SK-N-SH (cell line): ENCODE results near the gene SEZ6L2. TPM values are rescaled to one million over a fixed set of nuclear protein-coding genes. Genes with fewer than 3 reads are reported as not detected.

Experiments used
- CTCF ChIA-PET: fragments of 300-600, 350-600 bp; formaldehyde crosslinking; extraction: SDS; loops from one replicate; lab custom pipeline; 2021; lab: Yijun Ruan, JAX
- POLR2A ChIA-PET: fragments of 350-600 bp; sonication (Branson Sonifier 250); formaldehyde crosslinking; extraction: SDS; loops from one replicate; lab custom pipeline; 2020; ENCODE audit warnings: antibody characterized with exemption, inconsistent platforms; lab: Yijun Ruan, JAX
- DNase-seq: peaks from one replicate; pipeline ENCODE4 v3.0.0; 2012
- H2AFZ ChIP-seq: fragments of 200-600 bp; sonication (generic); 2 replicates; pipeline ENCODE4 v1.8.1; 2016; ENCODE audit warnings: antibody characterized with exemption, mild to moderate bottlenecking, low read depth
- H3F3A ChIP-seq: fragments of 200-600 bp; sonication (generic); replicated peaks from 2 replicates; pipeline ENCODE3; 2016; ENCODE audit warnings: antibody characterized with exemption, mild to moderate bottlenecking; ENCODE audit not compliant: insufficient read depth
- H3K27ac ChIP-seq, 2 experiments: fragments of 200-500 bp in 1 of 2; fragments of 200-600 bp in 1 of 2; sonication (Bioruptor generic) in 1 of 2; sonication (generic), shearing (Covaris generic) in 1 of 2; 2 replicates each; pipeline versions ENCODE4 v1.5.1 to v1.6.1; 2014 to 2016; ENCODE audit warnings: low read depth in 2 of 2, inconsistent platforms in 1 of 2, low read length in 1 of 2, mild to moderate bottlenecking in 1 of 2, mixed read lengths in 1 of 2
- H3K27me3 ChIP-seq: fragments of 200-600 bp; sonication (generic), shearing (Covaris generic); 2 replicates; pipeline ENCODE4 v1.6.1; 2016; ENCODE audit warnings: mixed run types; ENCODE audit not compliant: insufficient read depth
- H3K36me3 ChIP-seq, 2 experiments: fragments of 200-500 bp in 1 of 2; fragments of 200-600 bp in 1 of 2; sonication (Bioruptor generic) in 1 of 2; sonication (generic) in 1 of 2; replicated peaks in 1 of 2; 2 replicates each; pipeline versions ENCODE3 to v1.5.1; 2014 to 2016; ENCODE audit warnings: low read length in 1 of 2, mild to moderate bottlenecking in 1 of 2; ENCODE audit not compliant: insufficient read depth in 2 of 2, control insufficient read depth in 1 of 2
- H3K4me1 ChIP-seq, 2 experiments: fragments of 200-500 bp in 1 of 2; fragments of 200-600 bp in 1 of 2; sonication (Bioruptor generic) in 1 of 2; sonication (generic), shearing (Covaris generic) in 1 of 2; 2 replicates each; pipeline versions ENCODE4 v1.5.1 to v1.6.1; 2014 to 2016; ENCODE audit warnings: low read depth in 1 of 2, low read length in 1 of 2, mixed run types in 1 of 2; ENCODE audit not compliant: insufficient read depth in 2 of 2, control insufficient read depth in 1 of 2
- H3K4me2 ChIP-seq: fragments of 200-600 bp; sonication (generic), shearing (Covaris generic); 2 replicates; pipeline ENCODE4 v1.6.1; 2017; ENCODE audit warnings: mixed run types
- H3K4me3 ChIP-seq, 2 experiments: fragments of 200-500 bp in 1 of 2; fragments of 200-600 bp in 1 of 2; sonication (Bioruptor generic) in 1 of 2; sonication (generic), shearing (Covaris generic) in 1 of 2; 2 replicates each; pipeline versions ENCODE4 v1.5.1 to v1.8.1; 2014 to 2016; ENCODE audit warnings: low read depth in 2 of 2, inconsistent platforms in 1 of 2, low read length in 1 of 2, mild to moderate bottlenecking in 1 of 2, mixed read lengths in 1 of 2, moderate library complexity in 1 of 2
- H3K79me2 ChIP-seq: fragments of 200-600 bp; sonication (generic); 2 replicates; pipeline ENCODE4 v1.8.1; 2017; ENCODE audit warnings: mild to moderate bottlenecking; ENCODE audit not compliant: insufficient read depth
- H3K9ac ChIP-seq: fragments of 200-600 bp; sonication (generic); 2 replicates; pipeline ENCODE4 v1.6.1; 2017; ENCODE audit warnings: mixed run types
- H3K9me2 ChIP-seq: fragments of 200-600 bp; sonication (generic); 2 replicates; pipeline ENCODE4 v1.6.1; 2017; ENCODE audit warnings: mixed run types
- H3K9me3 ChIP-seq: fragments of 200-600 bp; sonication (generic); 2 replicates; pipeline ENCODE4 v1.6.1; 2017; ENCODE audit warnings: mixed run types, mild to moderate bottlenecking, moderate library complexity
- H4K20me1 ChIP-seq: fragments of 200-600 bp; sonication (generic); 2 replicates; pipeline ENCODE4 v1.6.1; 2017; ENCODE audit warnings: mild to moderate bottlenecking, mixed run types; ENCODE audit not compliant: insufficient read depth
- CHD2 ChIP-seq: fragments of 150-350 bp; IDR thresholded peaks from 2 replicates; pipeline ENCODE4 v1.6.1; 2018; ENCODE audit warnings: low read length; ENCODE audit not compliant: partially characterized antibody
- CTCF ChIP-seq: fragments of 200-600 bp; sonication (generic); IDR thresholded peaks from 2 replicates; pipeline ENCODE4 v1.6.1; 2017; ENCODE audit warnings: antibody characterized with exemption, mild to moderate bottlenecking, moderate library complexity
- ELF1 ChIP-seq: IDR thresholded peaks from 2 replicates; pipeline ENCODE4 v1.4.0; 2012
- EP300 ChIP-seq, 2 experiments: IDR thresholded peaks; 2 replicates each; pipeline versions ENCODE4 v1.4.0 to v1.6.1; 2012; ENCODE audit warnings: borderline replicate concordance in 1 of 2, low read depth in 1 of 2, low read length in 1 of 2
- FOXM1 ChIP-seq: IDR thresholded peaks from 2 replicates; pipeline ENCODE4 v1.4.0; 2012; ENCODE audit warnings: low read depth, mild to moderate bottlenecking
- GABPA ChIP-seq: IDR thresholded peaks from 2 replicates; pipeline ENCODE4 v1.4.0; 2012; ENCODE audit warnings: low read depth, mild to moderate bottlenecking
- JUND ChIP-seq: IDR thresholded peaks from 2 replicates; pipeline ENCODE4 v1.4.0; 2012
- MAX ChIP-seq: IDR thresholded peaks from 2 replicates; pipeline ENCODE4 v1.4.0; 2012; ENCODE audit warnings: low read depth
- MXI1 ChIP-seq: IDR thresholded peaks from 2 replicates; pipeline ENCODE4 v1.6.1; 2012; ENCODE audit warnings: mild to moderate bottlenecking, low read depth, low read length, improper control_type of control experiment
- NRF1 ChIP-seq: IDR thresholded peaks from 2 replicates; pipeline ENCODE4 v1.6.1; 2012; ENCODE audit warnings: low read depth, mild to moderate bottlenecking, low read length
- POLR2AphosphoS5 ChIP-seq: IDR thresholded peaks from 2 replicates; pipeline ENCODE4 v1.6.1; 2012; ENCODE audit warnings: low read depth, low read length
- RAD21 ChIP-seq: IDR thresholded peaks from 2 replicates; pipeline ENCODE4 v1.6.1; 2012; ENCODE audit warnings: mild to moderate bottlenecking, low read length
- RCOR1 ChIP-seq: fragments of 150-350 bp; IDR thresholded peaks from 2 replicates; pipeline ENCODE4 v1.6.1; 2017; ENCODE audit warnings: antibody characterized with exemption, low read length
- REST ChIP-seq: IDR thresholded peaks from 2 replicates; pipeline ENCODE4 v1.6.1; 2012; ENCODE audit warnings: mild to moderate bottlenecking, low read depth, low read length, moderate library complexity
- RFX5 ChIP-seq: IDR thresholded peaks from 2 replicates; pipeline ENCODE4 v1.6.1; 2012; ENCODE audit warnings: mild to moderate bottlenecking, improper control_type of control experiment, low read length
- RXRA ChIP-seq: IDR thresholded peaks from 2 replicates; pipeline ENCODE4 v1.4.0; 2012; ENCODE audit warnings: low read depth, mild to moderate bottlenecking, borderline replicate concordance
- SIN3A ChIP-seq: IDR thresholded peaks from 2 replicates; pipeline ENCODE4 v1.6.1; 2012; ENCODE audit warnings: low read depth, mild to moderate bottlenecking, low read length, moderate library complexity, borderline replicate concordance
- SMC3 ChIP-seq: IDR thresholded peaks from 2 replicates; pipeline ENCODE4 v1.6.1; 2012; ENCODE audit warnings: low read depth, low read length, improper control_type of control experiment
- TAF1 ChIP-seq: IDR thresholded peaks from 2 replicates; pipeline ENCODE4 v1.6.1; 2012; ENCODE audit warnings: low read depth, mild to moderate bottlenecking, low read length, moderate library complexity, borderline replicate concordance
- TCF12 ChIP-seq: IDR thresholded peaks from 2 replicates; pipeline ENCODE4 v1.4.0; 2012
- TEAD4 ChIP-seq: IDR thresholded peaks from 2 replicates; pipeline ENCODE4 v1.4.0; 2012; ENCODE audit warnings: mild to moderate bottlenecking, borderline replicate concordance; ENCODE audit not compliant: insufficient read depth
- USF1 ChIP-seq: IDR thresholded peaks from 2 replicates; pipeline ENCODE4 v1.4.0; 2012; ENCODE audit warnings: low read depth, borderline replicate concordance
- YY1 ChIP-seq: IDR thresholded peaks from 2 replicates; pipeline ENCODE4 v1.4.0; 2012; ENCODE audit warnings: low read depth, mild to moderate bottlenecking
- ZBTB33 ChIP-seq: IDR thresholded peaks from 2 replicates; pipeline ENCODE4 v1.4.0; 2012; ENCODE audit warnings: low read depth, borderline replicate concordance
- WGBS: methylation state at CpG from one replicate; pipeline ENCODE4 v1.1.6; 2017; ENCODE audit warnings: low lambda C conversion rate; 5-methylcytosine and 5-hydroxymethylcytosine counted together
- polyA plus RNA-seq, 3 experiments: library from polyadenylated mRNA; depleted of rRNA; stranded (reverse); fragments of >200 nt; gene quantifications; 2 replicates each; pipeline ENCODE4 v1.2.3, GENCODE V29; 2012

SEZ6L2 gene
- polyA plus RNA-seq, 1 of the 3 experiments (the other 2 are of a cell fraction) = 59.8 TPM

GRCh38 chr16:29862884-29863668 lies 36.3 kb downstream of the SEZ6L2 start, which contains the start of gene CDIPT:
Gene CDIPT (minus strand): TSS chr16:29863226. CDS start chr16:29862857, 369 bp downstream.
- Histone ChIP-seq H3K4me2 (peak within 1 kb of the TSS; percentile 98), H3K27me3 (no peaks in the 10 kb centered on the region)
- CTCF ChIA-PET = interaction anchor here (0.7 to 3.2 kb wide), 16 partner anchors 8 to 229 kb away, joined by 3 to 13 read pairs (median 5); partner anchors contain the start of genes KIF22, SEZ6L2, TAOK2 and TLCD3B
- TF ChIP-seq RXRA (no peak), MXI1 (peak; percentile 55), POLR2AphosphoS5 (no peak), JUND (peak; percentile 46; the same call in 1 of the 2 replicates), SIN3A (no peak), RFX5 (peak; percentile 58), FOXM1 (no peak), GABPA (peak; percentile 20), CTCF (peak; percentile 71), ELF1 (peak; percentile 60), ZBTB33 (peak; percentile 58), SMC3 (peak; percentile 5; the same call in 1 of the 2 replicates), TCF12 (peak; percentile 35; the same call in 1 of the 2 replicates), YY1 (no peak), EP300 (IDR thresholded peaks at IDR 0.05; ENCODE audit: borderline replicate concordance in 1 of 2, low read depth in 1 of 2, low read length in 1 of 2) (0 out of 4 replicates have a peak, but pooled peaks of 1 of the 2 experiments have one; percentile 34), RAD21 (peak; percentile 17; the same call in 1 of the 2 replicates), USF1 (no peak), RCOR1 (peak; percentile 55; the same call in 1 of the 2 replicates), TAF1 (peak; percentile 63; the same call in 1 of the 2 replicates), MAX (peak; percentile 73), TEAD4 (no peak), CHD2 (peak; percentile 73), REST (peak; percentile 34; the same call in 1 of the 2 replicates), NRF1 (0 out of 2 replicates have a peak, but pooled peaks have one; percentile 8)
- TF ChIP-seq, all 33 proteins: peak for 17
- POLR2A ChIA-PET = interaction anchor here (1.0 to 1.1 kb wide), 3 partner anchors 15 to 55 kb away, joined by 3 to 7 read pairs (median 4); partner anchors contain the start of gene PAGR1
- Histone ChIP-seq H3K36me3 (peaks cover 5 to 14% of the 10 kb centered on the region in 2 experiments), H3K9me2 (no peaks in the 10 kb centered on the region), H3K4me3 (peak within 1 kb of the TSS; percentile 81 to 90), H3K9ac (peak within 1 kb of the TSS; percentile 79), H3F3A (peaks cover under 1% of the 10 kb centered on the region), H4K20me1 (no peaks in the 10 kb centered on the region), H3K27ac (peak within 1 kb of the TSS; percentile 88 to 95), H2AFZ (peak within 1 kb of the TSS; percentile 77), H3K4me1 (peaks cover 0 to 17% of the 10 kb centered on the region in 2 experiments; a peak in 1 of 4 replicates), H3K9me3 (no peaks in the 10 kb centered on the region), H3K79me2 (peaks cover 18% of the 10 kb centered on the region)
- WGBS = under 1% methylated on average over 27 of the region's 57 CpGs
- peak; percentile 94 for DNase-seq
